Prostate gland (tissue), 2 donors: ENCODE measurements around the gene CLN6.

Experiments used
- CTCF ChIP-seq, 4 experiments: fragments of 200-600 bp in 2 of 4; fragments of 450-650 bp in 2 of 4; sonication (generic) in 2 of 4; IDR thresholded peaks; 1 replicate in 3 of 4; 2 replicates in 1 of 4; pipeline ENCODE4 v1.5.1; 2016 to 2019; ENCODE audit warnings: antibody characterized with exemption in 4 of 4, mild to moderate bottlenecking in 2 of 4, moderate library complexity in 2 of 4
- POLR2AphosphoS5 ChIP-seq: sonication (generic); formaldehyde crosslinking; IDR thresholded peaks from one replicate; pipeline ENCODE4 v1.6.1; 2017; ENCODE audit warnings: antibody characterized with exemption

GRCh38 chr15:68205558-68205944 lies 24.0 kb downstream of the CLN6 start:
- no peak for TF ChIP-seq CTCF (IDR thresholded peaks at IDR 0.05)
- TF ChIP-seq POLR2AphosphoS5, result no peak
